Stimulated activated CD8-positive, alpha-beta memory T cell treated with anti-CD3 and anti-CD28 coated beads, Interleukin-12 subunit alpha, Interleukin-12 subunit beta, amount 100 ng/mL, for 24 hours (primary cell): ENCODE results near the gene RNF19B.

Source experiments
- DNase-seq: peaks from one replicate; pipeline ENCODE4 v3.0.0-alpha.2; 2020; ENCODE audit errors: extremely low read depth

RNF19B gene

GRCh38 chr1:32900371-32900955, 64.1 kb downstream of the RNF19B start:
- DNase-seq: no peak

- DNase-seq: no peak
These were observed 64.9 kb downstream of the RNF19B start for GRCh38 chr1:32899586-32900296.

GRCh38 chr1:32898958-32899357, 65.7 kb downstream of the RNF19B start:
- no peak for DNase-seq

GRCh38 chr1:32898056-32898455, 66.6 kb downstream of the RNF19B start:
- no peak for DNase-seq

GRCh38 chr1:32897082-32898049, 67.2 kb downstream of the RNF19B start:
- no peak for DNase-seq

- no peak for DNase-seq
These were observed 68.2 kb downstream of the RNF19B start for GRCh38 chr1:32896451-32896850.

- no peak for DNase-seq
These were observed 69.0 kb downstream of the RNF19B start for GRCh38 chr1:32895325-32896215.

GRCh38 chr1:32894681-32895080, 69.9 kb downstream of the RNF19B start:
- DNase-seq: no peak

GRCh38 chr1:32894019-32894600, 70.5 kb downstream of the RNF19B start:
- DNase-seq: no peak

GRCh38 chr1:32893198-32894018, 71.2 kb downstream of the RNF19B start:
- no peak for DNase-seq

- no peak for DNase-seq
These were observed 72.0 kb downstream of the RNF19B start for GRCh38 chr1:32892368-32893197.

- no peak for DNase-seq
These were observed 73.0 kb downstream of the RNF19B start for GRCh38 chr1:32891630-32892029.

GRCh38 chr1:32891241-32891570, 73.4 kb downstream of the RNF19B start:
- no peak for DNase-seq

- no peak for DNase-seq
These were observed 73.9 kb downstream of the RNF19B start for GRCh38 chr1:32890516-32891240.

- no peak for DNase-seq
These were observed 74.8 kb downstream of the RNF19B start for GRCh38 chr1:32889731-32890278.

GRCh38 chr1:32888677-32889420, 75.8 kb downstream of the RNF19B start:
- DNase-seq: no peak

- no peak for DNase-seq
These were observed 76.5 kb downstream of the RNF19B start for GRCh38 chr1:32888134-32888533.

GRCh38 chr1:32887623-32888022, 77.0 kb downstream of the RNF19B start:
- DNase-seq: no peak
